ENCODE measurements around the gene POFUT1.
A peak's percentile ranks its signal among the peaks of the same experiment; 100 is the strongest.

The POFUT1 gene

GRCh38 chr20:32235331-32236047 lies 27.8 kb downstream of the POFUT1 start:
- TF ChIP-seq POLR2AphosphoS5 (IDR thresholded peaks at IDR 0.05; ENCODE audit: low read depth, low read length) (no peak), FOXP2 (optimal IDR thresholded peaks at IDR 0.05; ENCODE audit: borderline replicate concordance, extremely low read depth, extremely low read length, insufficient read depth) (no peak), TAF1 (IDR thresholded peaks at IDR 0.05; ENCODE audit: borderline replicate concordance, insufficient read depth, low read length) (no peak), REST (IDR thresholded peaks at IDR 0.05; ENCODE audit: insufficient read depth in 1 of 2, low read depth in 2 of 2, low read length in 2 of 2) (no peak), SIN3A (IDR thresholded peaks at IDR 0.05; ENCODE audit: borderline replicate concordance, insufficient read depth, low read length) (no peak)

GRCh38 chr20:32236048-32236533 lies 28.4 kb downstream of the POFUT1 start:
- TF ChIP-seq SIN3A (IDR thresholded peaks at IDR 0.05; ENCODE audit: borderline replicate concordance, insufficient read depth, low read length): no peak
- no peak for TF ChIP-seq POLR2AphosphoS5 (IDR thresholded peaks at IDR 0.05; ENCODE audit: low read depth, low read length)
- TF ChIP-seq TAF1 (IDR thresholded peaks at IDR 0.05; ENCODE audit: borderline replicate concordance, insufficient read depth, low read length): no peak
- TF ChIP-seq FOXP2 (optimal IDR thresholded peaks at IDR 0.05; ENCODE audit: borderline replicate concordance, extremely low read depth, extremely low read length, insufficient read depth): no peak

- TF ChIP-seq SIN3A (IDR thresholded peaks at IDR 0.05; ENCODE audit: borderline replicate concordance, insufficient read depth, low read length) (no peak), POLR2AphosphoS5 (IDR thresholded peaks at IDR 0.05; ENCODE audit: low read depth, low read length) (no peak), TAF1 (IDR thresholded peaks at IDR 0.05; ENCODE audit: borderline replicate concordance, insufficient read depth, low read length) (no peak), FOXP2 (optimal IDR thresholded peaks at IDR 0.05; ENCODE audit: borderline replicate concordance, extremely low read depth, extremely low read length, insufficient read depth) (no peak), REST (IDR thresholded peaks at IDR 0.05; ENCODE audit: insufficient read depth in 1 of 2, low read depth in 2 of 2, low read length in 2 of 2) (no peak)
Measured at GRCh38 chr20:32236819-32237218, 29.1 kb downstream of the POFUT1 start.

DNA sequence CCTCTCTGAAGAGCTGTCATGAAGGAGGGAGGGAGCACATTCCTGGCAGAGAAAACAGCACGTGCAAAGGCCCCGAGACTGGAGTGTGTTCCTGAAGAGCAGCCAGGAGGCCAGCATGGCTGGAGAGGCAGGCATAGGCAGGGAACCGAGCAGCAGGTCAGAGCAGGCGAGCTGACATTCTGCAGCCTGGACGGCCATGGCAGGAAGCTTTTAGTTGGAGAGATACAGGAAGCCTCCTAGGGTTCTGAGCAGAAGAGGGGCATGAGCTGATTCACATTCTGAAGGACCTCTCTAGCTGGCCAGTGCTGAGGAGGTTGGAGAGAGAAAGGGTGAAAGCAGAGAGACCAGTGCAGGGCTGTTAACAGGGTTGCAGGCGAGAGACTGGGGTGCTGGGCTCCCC lies 29.7 kb downstream of the POFUT1 start:
- no peak for TF ChIP-seq POLR2AphosphoS5 (IDR thresholded peaks at IDR 0.05; ENCODE audit: low read depth, low read length)
- no peak for TF ChIP-seq TAF1 (IDR thresholded peaks at IDR 0.05; ENCODE audit: borderline replicate concordance, insufficient read depth, low read length)
- TF ChIP-seq REST (IDR thresholded peaks at IDR 0.05; ENCODE audit: insufficient read depth in 1 of 2, low read depth in 2 of 2, low read length in 2 of 2): no peak
- no peak for TF ChIP-seq SIN3A (IDR thresholded peaks at IDR 0.05; ENCODE audit: borderline replicate concordance, insufficient read depth, low read length)
- no peak for TF ChIP-seq FOXP2 (optimal IDR thresholded peaks at IDR 0.05; ENCODE audit: borderline replicate concordance, extremely low read depth, extremely low read length, insufficient read depth)

- TF ChIP-seq REST (IDR thresholded peaks at IDR 0.05; ENCODE audit: insufficient read depth in 1 of 2, low read depth in 2 of 2, low read length in 2 of 2) (no peak), SIN3A (IDR thresholded peaks at IDR 0.05; ENCODE audit: borderline replicate concordance, insufficient read depth, low read length) (no peak), FOXP2 (optimal IDR thresholded peaks at IDR 0.05; ENCODE audit: borderline replicate concordance, extremely low read depth, extremely low read length, insufficient read depth) (no peak), POLR2AphosphoS5 (IDR thresholded peaks at IDR 0.05; ENCODE audit: low read depth, low read length) (peak; percentile 45; the same call in 1 of the 2 replicates)
Measured at GRCh38 chr20:32238483-32239425, 31.1 kb downstream of the POFUT1 start.

All from PFSK-1 (cell line).